ENCODE data around the gene LAMA4.

The LAMA4 gene

DNA sequence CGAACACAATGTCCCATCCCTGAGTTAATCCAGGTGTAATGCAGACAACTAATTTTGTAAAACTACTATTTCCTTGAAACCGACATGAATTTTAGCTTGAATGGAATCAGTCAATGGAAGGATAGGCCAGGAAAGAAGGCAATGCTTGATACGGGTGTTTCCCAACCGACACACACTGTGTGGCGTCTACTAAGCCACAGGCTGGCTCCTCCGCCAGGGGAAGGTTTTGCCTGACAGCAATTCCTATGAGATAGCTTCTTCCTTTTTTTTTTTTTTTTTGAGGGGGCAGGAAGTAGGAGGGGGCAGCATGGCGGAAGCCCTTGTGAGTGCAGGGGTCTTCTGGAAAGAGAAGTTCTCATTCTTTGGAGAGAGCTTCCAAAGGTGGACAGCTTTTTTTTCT is 12.0 kb upstream of the LAMA4 start:
- TF ChIP-seq, protein P1, sequence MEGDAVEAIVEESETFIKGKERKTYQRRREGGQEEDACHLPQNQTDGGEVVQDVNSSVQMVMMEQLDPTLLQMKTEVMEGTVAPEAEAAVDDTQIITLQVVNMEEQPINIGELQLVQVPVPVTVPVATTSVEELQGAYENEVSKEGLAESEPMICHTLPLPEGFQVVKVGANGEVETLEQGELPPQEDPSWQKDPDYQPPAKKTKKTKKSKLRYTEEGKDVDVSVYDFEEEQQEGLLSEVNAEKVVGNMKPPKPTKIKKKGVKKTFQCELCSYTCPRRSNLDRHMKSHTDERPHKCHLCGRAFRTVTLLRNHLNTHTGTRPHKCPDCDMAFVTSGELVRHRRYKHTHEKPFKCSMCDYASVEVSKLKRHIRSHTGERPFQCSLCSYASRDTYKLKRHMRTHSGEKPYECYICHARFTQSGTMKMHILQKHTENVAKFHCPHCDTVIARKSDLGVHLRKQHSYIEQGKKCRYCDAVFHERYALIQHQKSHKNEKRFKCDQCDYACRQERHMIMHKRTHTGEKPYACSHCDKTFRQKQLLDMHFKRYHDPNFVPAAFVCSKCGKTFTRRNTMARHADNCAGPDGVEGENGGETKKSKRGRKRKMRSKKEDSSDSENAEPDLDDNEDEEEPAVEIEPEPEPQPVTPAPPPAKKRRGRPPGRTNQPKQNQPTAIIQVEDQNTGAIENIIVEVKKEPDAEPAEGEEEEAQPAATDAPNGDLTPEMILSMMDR (conservative IDR thresholded peaks at IDR 0.05; ENCODE audit: low read length) = no peak
- H3K4me3 ChIP-seq (ENCODE audit: low read length) = no peak overlapping the region
- no peak for DNase-seq (ENCODE audit: low read depth)

DNA sequence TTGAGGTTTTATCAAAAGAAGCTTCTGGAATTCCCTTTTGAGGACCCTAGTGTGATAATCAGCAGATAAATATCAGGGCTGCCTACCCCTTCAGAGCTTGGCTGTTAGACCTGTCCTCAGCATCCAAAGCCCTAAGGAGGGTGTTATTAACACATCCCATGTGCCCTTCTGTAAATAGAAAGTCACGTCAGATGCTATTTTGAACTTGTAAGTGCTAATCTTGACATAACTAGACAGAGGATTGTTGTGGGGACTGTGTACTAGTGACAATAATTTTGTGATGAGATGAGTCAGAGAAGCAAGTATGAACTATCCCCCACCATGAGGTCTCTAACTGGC is 4.9 kb upstream of the LAMA4 start:
- TF ChIP-seq, protein P1 (conservative IDR thresholded peaks at IDR 0.05; ENCODE audit: low read length) = no peak
- no peak overlapping the region for H3K4me3 ChIP-seq (ENCODE audit: low read length)
- DNase-seq (ENCODE audit: low read depth) = no peak

DNA sequence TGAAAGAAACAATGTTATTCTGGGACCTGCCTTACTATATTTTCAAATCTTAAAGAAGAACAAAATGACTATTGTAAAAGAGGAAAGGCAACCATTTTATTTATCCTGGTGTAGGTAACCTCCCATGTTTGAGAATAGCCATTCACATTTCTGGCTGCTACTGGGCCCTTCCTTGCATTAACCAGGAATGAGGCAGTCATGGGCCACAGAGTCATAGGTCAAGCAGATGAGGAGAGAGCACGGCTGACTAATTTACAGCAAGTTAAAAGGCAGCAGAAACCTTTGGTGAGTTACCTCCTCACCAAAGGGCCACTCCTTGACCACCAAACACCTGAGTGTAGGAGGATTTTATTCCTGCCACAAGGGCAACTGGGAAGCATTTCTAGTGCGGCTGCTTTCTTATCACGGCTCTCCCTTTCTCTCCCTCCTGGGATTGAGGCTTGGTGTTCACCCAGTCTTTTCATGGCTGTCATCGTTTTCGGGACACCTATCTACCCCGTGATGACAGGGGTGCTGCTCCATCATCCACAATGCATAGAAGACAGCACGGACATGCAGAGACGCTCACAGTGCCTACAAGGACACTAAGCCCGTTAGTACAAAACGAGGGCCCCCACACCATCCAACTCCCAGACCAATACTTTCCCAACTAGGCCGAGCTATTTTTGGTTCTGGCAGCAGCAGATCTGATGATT is 4.4 kb upstream of the LAMA4 start:
- no peak for DNase-seq (ENCODE audit: low read depth)
- no peak overlapping the region for H3K4me3 ChIP-seq (ENCODE audit: low read length)
- TF ChIP-seq, protein P1 (conservative IDR thresholded peaks at IDR 0.05; ENCODE audit: low read length) = no peak

DNA sequence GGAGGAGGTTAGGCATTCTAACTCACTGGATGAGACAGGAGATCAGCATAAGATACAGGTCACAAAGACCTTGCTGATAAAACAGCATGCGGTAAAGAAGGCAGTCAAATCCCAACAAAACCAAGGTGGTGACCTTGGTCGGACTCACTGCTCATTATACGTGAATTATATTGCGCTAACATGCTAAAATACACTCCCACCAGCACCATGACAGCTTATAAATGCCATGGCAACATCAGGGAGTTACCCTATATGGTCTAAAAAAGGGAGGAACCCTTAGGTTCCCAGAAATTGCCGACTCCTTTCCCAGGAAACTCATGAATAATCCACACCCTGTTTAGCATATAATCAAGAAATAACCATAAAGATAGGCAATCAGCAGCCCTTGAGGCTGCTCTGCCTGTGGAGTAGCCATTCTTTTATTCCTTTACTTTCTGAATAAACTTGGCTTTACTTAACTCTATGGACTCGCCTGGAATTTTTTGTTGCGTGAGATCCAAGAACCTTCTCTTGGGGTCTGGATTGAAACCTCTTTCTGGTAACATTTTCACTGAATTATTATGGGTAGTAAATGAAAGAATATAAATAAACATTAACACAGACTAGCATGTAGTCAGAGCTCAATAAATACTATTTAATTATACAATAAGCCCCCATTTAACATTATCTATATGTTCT is 3.0 kb upstream of the LAMA4 start:
- TF ChIP-seq, protein P1 (conservative IDR thresholded peaks at IDR 0.05; ENCODE audit: low read length) = no peak
- no peak for DNase-seq (ENCODE audit: low read depth)
- no peak overlapping the region for H3K4me3 ChIP-seq (ENCODE audit: low read length)

DNA sequence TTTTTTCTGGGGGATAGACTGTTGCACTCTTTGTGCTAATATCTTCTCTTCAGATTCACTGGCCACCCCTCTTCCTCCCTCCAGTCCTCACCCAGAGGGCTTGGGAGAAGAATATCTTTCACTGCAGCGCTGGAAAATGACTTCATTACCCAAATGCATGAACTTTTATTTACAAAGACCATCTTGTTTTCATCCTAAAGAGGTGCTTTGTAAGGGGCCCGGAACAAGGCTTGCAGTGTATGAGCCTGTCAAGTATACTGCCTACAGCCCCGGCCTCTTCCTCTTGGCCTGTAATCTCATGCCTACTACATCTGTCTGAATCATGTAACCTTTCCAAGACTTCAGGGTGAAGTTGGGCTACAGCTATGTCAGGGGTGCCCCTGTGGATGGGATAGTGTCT is 554 bp upstream of the LAMA4 start:
- TF ChIP-seq, protein P1 (conservative IDR thresholded peaks at IDR 0.05; ENCODE audit: low read length) = no peak
- H3K4me3 ChIP-seq (ENCODE audit: low read length) = peak overlapping the region; percentile 97
- no peak for DNase-seq (ENCODE audit: low read depth)

DNA sequence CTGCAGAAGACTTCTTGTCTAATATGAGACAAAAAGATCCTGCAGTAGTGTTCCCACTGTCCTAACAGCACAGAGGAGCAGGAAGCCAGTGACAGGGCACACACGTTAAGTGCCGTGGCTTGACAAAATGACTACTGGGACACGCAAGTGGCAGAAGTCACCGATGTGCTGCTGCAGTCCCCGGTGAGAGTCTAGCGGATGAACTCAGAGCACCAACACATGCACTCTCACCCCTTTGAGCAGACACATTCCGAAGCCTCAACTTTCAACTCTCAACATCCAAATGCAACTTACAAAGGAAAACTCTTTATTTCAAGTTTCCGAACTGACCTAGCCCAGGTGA is 898 bp downstream of the LAMA4 start:
- TF ChIP-seq, protein P1 (conservative IDR thresholded peaks at IDR 0.05; ENCODE audit: low read length) = no peak
- peak overlapping the region; percentile 97 for H3K4me3 ChIP-seq (ENCODE audit: low read length)
- no peak for DNase-seq (ENCODE audit: low read depth)

Data from AG10803 (cell line).